Measurements from ENCODE around the gene ACSS2.

GRCh38 chr20:34883809-34884208, 7.4 kb downstream of the ACSS2 start:
- TF ChIP-seq POLR2AphosphoS5 (IDR thresholded peaks at IDR 0.05) (no peak), POLR2A (IDR thresholded peaks at IDR 0.05; ENCODE audit: low read depth) (no peak), EP300 (IDR thresholded peaks at IDR 0.05) (no peak)
- TF ChIP-seq, protein P1, sequence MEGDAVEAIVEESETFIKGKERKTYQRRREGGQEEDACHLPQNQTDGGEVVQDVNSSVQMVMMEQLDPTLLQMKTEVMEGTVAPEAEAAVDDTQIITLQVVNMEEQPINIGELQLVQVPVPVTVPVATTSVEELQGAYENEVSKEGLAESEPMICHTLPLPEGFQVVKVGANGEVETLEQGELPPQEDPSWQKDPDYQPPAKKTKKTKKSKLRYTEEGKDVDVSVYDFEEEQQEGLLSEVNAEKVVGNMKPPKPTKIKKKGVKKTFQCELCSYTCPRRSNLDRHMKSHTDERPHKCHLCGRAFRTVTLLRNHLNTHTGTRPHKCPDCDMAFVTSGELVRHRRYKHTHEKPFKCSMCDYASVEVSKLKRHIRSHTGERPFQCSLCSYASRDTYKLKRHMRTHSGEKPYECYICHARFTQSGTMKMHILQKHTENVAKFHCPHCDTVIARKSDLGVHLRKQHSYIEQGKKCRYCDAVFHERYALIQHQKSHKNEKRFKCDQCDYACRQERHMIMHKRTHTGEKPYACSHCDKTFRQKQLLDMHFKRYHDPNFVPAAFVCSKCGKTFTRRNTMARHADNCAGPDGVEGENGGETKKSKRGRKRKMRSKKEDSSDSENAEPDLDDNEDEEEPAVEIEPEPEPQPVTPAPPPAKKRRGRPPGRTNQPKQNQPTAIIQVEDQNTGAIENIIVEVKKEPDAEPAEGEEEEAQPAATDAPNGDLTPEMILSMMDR (IDR thresholded peaks at IDR 0.05), result no peak
